ENCODE results near the gene OR6C76.
"Not testable (repeated sequence)": the region's sequence is repeated elsewhere in the genome, so short reads cannot be mapped to it uniquely, and the experiment has no call there.

DNA sequence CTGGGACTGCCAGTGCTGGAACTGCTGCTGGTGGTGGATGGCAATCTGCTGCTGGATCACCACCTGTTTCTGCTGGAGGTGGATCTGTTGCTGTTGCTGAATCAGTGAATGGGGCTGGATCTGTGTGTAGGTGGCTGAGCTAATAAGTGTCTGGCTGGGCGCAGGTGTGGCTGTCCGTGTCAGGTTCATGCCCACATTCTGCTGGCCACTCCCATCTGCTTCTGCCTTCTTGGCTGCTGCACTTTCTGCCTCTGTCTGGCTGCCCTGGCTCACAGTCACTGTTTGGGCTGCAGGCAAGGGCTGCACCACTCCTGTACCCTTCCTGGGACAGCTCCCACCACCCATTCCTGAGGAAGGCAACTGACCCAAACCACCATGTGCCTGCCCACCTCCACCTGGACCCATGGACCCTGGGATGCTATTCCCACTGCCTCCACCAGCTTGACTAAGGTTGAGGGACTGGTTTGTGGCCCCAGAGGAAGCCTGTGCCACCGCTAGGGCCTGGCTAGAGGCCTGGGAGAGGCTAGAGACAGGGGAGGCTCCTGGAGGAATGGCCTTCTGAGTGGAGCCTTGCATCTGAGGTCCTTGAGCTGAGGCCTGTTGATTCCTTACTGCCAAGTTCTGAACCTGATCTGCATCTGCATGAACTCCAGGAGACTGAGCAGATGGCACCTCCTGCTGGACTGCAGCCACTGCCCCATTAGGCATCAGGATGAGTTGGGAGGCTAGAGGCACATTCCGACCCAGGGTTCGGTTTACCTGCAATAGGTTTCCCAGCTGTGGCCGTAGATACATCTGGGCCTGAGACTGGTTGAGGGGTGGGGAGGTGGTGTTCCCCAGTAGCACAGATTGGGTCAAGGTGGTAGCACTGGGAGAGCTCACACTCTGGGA, 12.3 kb upstream of the OR6C76 start:
- TF ChIP-seq, protein P1, sequence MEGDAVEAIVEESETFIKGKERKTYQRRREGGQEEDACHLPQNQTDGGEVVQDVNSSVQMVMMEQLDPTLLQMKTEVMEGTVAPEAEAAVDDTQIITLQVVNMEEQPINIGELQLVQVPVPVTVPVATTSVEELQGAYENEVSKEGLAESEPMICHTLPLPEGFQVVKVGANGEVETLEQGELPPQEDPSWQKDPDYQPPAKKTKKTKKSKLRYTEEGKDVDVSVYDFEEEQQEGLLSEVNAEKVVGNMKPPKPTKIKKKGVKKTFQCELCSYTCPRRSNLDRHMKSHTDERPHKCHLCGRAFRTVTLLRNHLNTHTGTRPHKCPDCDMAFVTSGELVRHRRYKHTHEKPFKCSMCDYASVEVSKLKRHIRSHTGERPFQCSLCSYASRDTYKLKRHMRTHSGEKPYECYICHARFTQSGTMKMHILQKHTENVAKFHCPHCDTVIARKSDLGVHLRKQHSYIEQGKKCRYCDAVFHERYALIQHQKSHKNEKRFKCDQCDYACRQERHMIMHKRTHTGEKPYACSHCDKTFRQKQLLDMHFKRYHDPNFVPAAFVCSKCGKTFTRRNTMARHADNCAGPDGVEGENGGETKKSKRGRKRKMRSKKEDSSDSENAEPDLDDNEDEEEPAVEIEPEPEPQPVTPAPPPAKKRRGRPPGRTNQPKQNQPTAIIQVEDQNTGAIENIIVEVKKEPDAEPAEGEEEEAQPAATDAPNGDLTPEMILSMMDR (IDR thresholded peaks at IDR 0.05) = not testable (repeated sequence)
- not testable (repeated sequence) for TF ChIP-seq EZH2 (IDR thresholded peaks at IDR 0.05)

Measured in neural progenitor cell (in vitro differentiated cells).